Neuronal stem cell (in vitro differentiated cells): ENCODE results near the gene IFITM5.

Experiments
- DNase-seq: peaks from one replicate; pipeline ENCODE4 v3.0.0-alpha.2; 2013; ENCODE audit warnings: low spot score
- H2AFZ ChIP-seq: one replicate; pipeline ENCODE4 v1.6.1; 2013; ENCODE audit warnings: mild to moderate bottlenecking, low read length, inconsistent platforms
- H2AK5ac ChIP-seq: 2 replicates; pipeline ENCODE4 v1.6.1; 2013; ENCODE audit warnings: low read depth, mild to moderate bottlenecking, inconsistent platforms, low read length, moderate library complexity, mixed read lengths
- H2BK120ac ChIP-seq: 2 replicates; pipeline ENCODE4 v1.6.1; 2013; ENCODE audit warnings: low read depth, mild to moderate bottlenecking, inconsistent platforms, low read length, moderate library complexity, mixed read lengths
- H2BK12ac ChIP-seq: one replicate; pipeline ENCODE4 v1.6.1; 2013; ENCODE audit warnings: low read length, inconsistent platforms
- H2BK15ac ChIP-seq: 2 replicates; pipeline ENCODE4 v1.6.1; 2013; ENCODE audit warnings: mild to moderate bottlenecking, low read length, inconsistent platforms, mixed read lengths
- H2BK5ac ChIP-seq: one replicate; pipeline ENCODE4 v1.6.1; 2013; ENCODE audit warnings: inconsistent platforms, mild to moderate bottlenecking, low read length, moderate library complexity
- H3K14ac ChIP-seq: one replicate; pipeline ENCODE4 v1.6.1; 2013; ENCODE audit warnings: low read length, inconsistent platforms
- H3K18ac ChIP-seq: 2 replicates; pipeline ENCODE4 v1.6.1; 2013; ENCODE audit warnings: low read length, inconsistent platforms
- H3K23ac ChIP-seq: 2 replicates; pipeline ENCODE4 v1.6.1; 2013; ENCODE audit warnings: low read depth, mild to moderate bottlenecking, mixed read lengths, low read length, inconsistent platforms; ENCODE audit not compliant: poor library complexity
- H3K27ac ChIP-seq: replicated peaks from 3 replicates; pipeline ENCODE4 v1.5.1; 2013; ENCODE audit warnings: low read length, inconsistent platforms
- H3K27me3 ChIP-seq, 3 experiments: 2 replicates each; pipeline ENCODE4 v1.6.1; 2013; ENCODE audit warnings: low read length in 3 of 3, mild to moderate bottlenecking in 2 of 3, inconsistent platforms in 1 of 3, low read depth in 1 of 3, mixed read lengths in 1 of 3, moderate library complexity in 1 of 3; ENCODE audit not compliant: control insufficient read depth in 3 of 3, insufficient read depth in 3 of 3
- H3K36me3 ChIP-seq, 2 donors: replicated peaks in 1 of 2; 2 replicates each; pipeline ENCODE4 v1.6.1; 2013; ENCODE audit warnings: low read length in 2 of 2; ENCODE audit not compliant: control insufficient read depth in 2 of 2, insufficient read depth in 2 of 2
- H3K4ac ChIP-seq: 2 replicates; pipeline ENCODE4 v1.6.1; 2013; ENCODE audit warnings: inconsistent platforms, mild to moderate bottlenecking, low read length, moderate library complexity
- H3K4me1 ChIP-seq, 2 donors: 1 replicate in 1 of 2; 2 replicates in 1 of 2; pipeline ENCODE4 v1.6.1; 2013; ENCODE audit warnings: low read length in 2 of 2, low read depth in 1 of 2; ENCODE audit not compliant: control insufficient read depth in 2 of 2, insufficient read depth in 1 of 2
- H3K4me2 ChIP-seq: one replicate; pipeline ENCODE4 v1.6.1; 2013; ENCODE audit warnings: mild to moderate bottlenecking, low read length, inconsistent platforms; ENCODE audit not compliant: insufficient read depth, poor library complexity, severe bottlenecking
- H3K4me3 ChIP-seq, 2 donors: 2 replicates each; pipeline ENCODE4 v1.5.1; 2013; ENCODE audit warnings: low read length in 2 of 2, mild to moderate bottlenecking in 2 of 2, inconsistent platforms in 1 of 2, moderate library complexity in 1 of 2
- H3K79me1 ChIP-seq: one replicate; pipeline ENCODE4 v1.6.1; 2013; ENCODE audit warnings: low read depth, mild to moderate bottlenecking, inconsistent platforms, low read length, moderate library complexity
- H3K9ac ChIP-seq: one replicate; pipeline ENCODE4 v1.6.1; 2013; ENCODE audit warnings: mild to moderate bottlenecking, low read depth, low read length, inconsistent platforms; ENCODE audit not compliant: poor library complexity
- H3K9me3 ChIP-seq, 2 donors: replicated peaks in 1 of 2; 2 replicates each; pipeline versions ENCODE3 to v1.6.1; 2013; ENCODE audit warnings: low read length in 2 of 2, mild to moderate bottlenecking in 2 of 2, inconsistent platforms in 1 of 2, low read depth in 1 of 2, mixed read lengths in 1 of 2, moderate library complexity in 1 of 2; ENCODE audit not compliant: control insufficient read depth in 2 of 2, insufficient read depth in 1 of 2
- H4K8ac ChIP-seq: one replicate; pipeline ENCODE4 v1.6.1; 2013; ENCODE audit warnings: low read depth, mild to moderate bottlenecking, inconsistent platforms, low read length, moderate library complexity
- H4K91ac ChIP-seq: one replicate; pipeline ENCODE4 v1.6.1; 2013; ENCODE audit warnings: low read length, low read depth, mild to moderate bottlenecking, inconsistent platforms; ENCODE audit not compliant: poor library complexity
- WGBS, 2 donors: extraction: QIAGEN DNeasy Blood & Tissue Kit; methylation state at CpG; one replicate each; pipeline ENCODE4 v1.1.7; 2013; ENCODE audit warnings: missing lambda C conversion rate in 2 of 2, mixed read lengths in 1 of 2; ENCODE audit not compliant: insufficient read length in 2 of 2, insufficient replicate concordance in 1 of 2; ENCODE audit errors: extremely low coverage in 2 of 2; 5-methylcytosine and 5-hydroxymethylcytosine counted together

The IFITM5 gene

DNA sequence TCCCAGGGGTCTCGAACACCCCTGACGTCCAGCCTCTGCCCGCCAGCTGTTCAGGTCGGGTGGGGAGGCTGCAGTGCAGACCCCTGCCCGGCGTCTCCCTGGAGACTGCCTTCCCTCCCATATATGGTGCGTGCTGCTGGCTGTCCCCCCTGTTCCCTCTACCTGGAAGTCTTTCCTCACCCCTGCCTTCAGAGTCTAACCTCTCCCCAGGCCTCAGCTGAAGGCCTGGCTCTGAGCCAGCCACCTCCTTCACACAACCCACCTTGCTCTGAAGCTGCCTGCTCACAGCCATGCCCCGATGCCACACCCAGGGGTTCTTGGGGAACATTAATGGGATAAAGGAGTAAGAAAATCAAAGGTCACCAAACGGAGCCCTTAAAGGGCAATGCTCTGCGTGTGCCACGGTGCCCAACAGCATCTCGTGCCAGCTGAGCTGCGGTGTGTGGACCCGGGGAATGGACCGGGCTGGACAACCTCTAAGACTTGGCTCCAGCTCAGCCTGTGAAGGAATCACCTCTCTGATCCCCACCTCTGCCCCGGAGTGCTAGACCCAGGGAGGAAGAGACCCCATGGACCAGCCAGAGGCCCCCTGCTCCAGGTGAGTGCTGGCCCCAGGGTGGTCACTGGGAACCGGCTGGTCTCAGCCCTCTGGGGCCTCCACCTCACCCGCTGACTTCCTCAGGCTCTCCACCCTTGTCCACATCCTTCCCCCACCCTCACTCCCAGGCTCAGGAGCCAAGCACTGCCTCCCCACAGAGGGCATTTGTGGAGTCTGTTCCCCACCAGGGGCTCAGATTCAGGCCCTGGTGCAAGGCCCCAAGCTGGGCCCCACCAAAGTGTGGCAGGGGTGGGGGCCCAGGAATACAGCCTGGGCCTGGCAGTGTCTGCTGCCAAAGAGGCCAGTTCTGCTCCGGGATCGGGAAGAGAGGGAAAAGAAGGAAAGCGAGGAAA, 21.1 kb downstream of the IFITM5 start, which contains the start of gene NLRP6:
Gene NLRP6, plus strand, starts transcription at position 407 of the 951 bp plus-strand sequence. Its CDS starts 163 bp downstream, at position 570.
- Histone ChIP-seq H3K9me3 (peaks cover 3 to 4% of the 10 kb centered on the region in 2 donors), H4K8ac (no peak within 1 kb of the TSS), H3K4ac (no peak within 1 kb of the TSS), H3K18ac (peak within 1 kb of the TSS; percentile 2), H2BK5ac (peak within 1 kb of the TSS; percentile 33), H4K91ac (no peak within 1 kb of the TSS), H2AK5ac (no peak within 1 kb of the TSS), H3K4me2 (no peak within 1 kb of the TSS), H3K9ac (no peak within 1 kb of the TSS), H2AFZ (no peak within 1 kb of the TSS), H3K23ac (no peak within 1 kb of the TSS), H2BK15ac (peak within 1 kb of the TSS; percentile 16), H3K4me3 (no peak within 1 kb of the TSS), H3K14ac (no peak within 1 kb of the TSS), H3K79me1 (no peaks in the 10 kb centered on the region), H2BK120ac (no peak within 1 kb of the TSS), H3K36me3 (no peaks in the 10 kb centered on the region), H3K27ac (no peak within 1 kb of the TSS), H3K4me1 (peaks cover 2 to 10% of the 10 kb centered on the region in 2 donors), H2BK12ac (no peak within 1 kb of the TSS), H3K27me3 (no peaks in the 10 kb centered on the region)
- no CpG with 5 or more reads among the region's 21 CpGs for WGBS, 2 donors
- DNase-seq = no peak

DNA sequence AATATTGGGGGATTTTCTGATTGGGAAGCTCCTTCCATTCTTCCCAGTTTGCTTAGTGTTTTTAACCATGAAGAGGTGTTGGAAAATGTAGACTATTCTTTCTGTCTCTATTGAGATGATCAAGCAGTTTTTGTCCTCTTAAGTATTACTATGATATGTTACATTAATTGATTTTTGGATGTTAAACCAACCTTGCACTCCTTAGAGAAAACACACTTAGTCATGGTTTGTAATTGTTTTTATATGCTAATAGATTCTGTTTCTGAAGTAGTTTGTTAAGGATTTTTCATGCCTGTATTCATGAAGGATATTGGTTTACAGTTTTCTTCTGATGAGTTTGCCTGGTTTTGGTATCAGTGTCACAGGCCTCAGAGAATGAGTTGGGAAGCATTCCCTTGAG, 23.1 kb downstream of the IFITM5 start:
- H3K27me3 ChIP-seq = no peaks in the 10 kb centered on the region
- H3K9me3 ChIP-seq = peaks cover 3 to 4% of the 10 kb centered on the region in 2 donors
- no peak overlapping the region for H3K4me3 ChIP-seq

DNA sequence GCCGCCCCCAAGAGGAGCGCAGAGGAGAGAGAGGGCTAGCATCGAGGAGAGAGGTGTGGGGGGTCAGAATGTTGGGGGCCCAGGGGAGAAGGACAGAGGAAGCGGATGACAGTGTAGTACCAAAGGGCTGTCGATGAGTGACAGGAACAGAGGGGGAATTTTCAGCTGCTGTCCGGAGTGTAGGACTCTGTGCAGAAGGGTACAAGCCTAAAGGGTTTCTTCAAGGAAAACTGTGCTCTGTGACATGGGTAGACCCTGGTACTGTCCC, 26.5 kb downstream of the IFITM5 start:
- no peaks in the 10 kb centered on the region for H3K36me3 ChIP-seq
- no peak for DNase-seq
- no peak overlapping the region for H3K14ac ChIP-seq
- H3K23ac ChIP-seq = peak overlapping the region; percentile 48
- H3K9me3 ChIP-seq = peaks cover 1 to 8% of the 10 kb centered on the region in 2 donors
- no peak overlapping the region for H3K18ac ChIP-seq
- no peak overlapping the region for H2AFZ ChIP-seq
- H3K4ac ChIP-seq = no peak overlapping the region
- H3K4me1 ChIP-seq = peaks cover 0 to 10% of the 10 kb centered on the region in 2 donors
- no CpG with 5 or more reads among the region's 6 CpGs for WGBS, 2 donors
- H2BK15ac ChIP-seq = no peak overlapping the region
- no peak overlapping the region for H2AK5ac ChIP-seq
- H3K4me2 ChIP-seq = no peak overlapping the region
- H3K27me3 ChIP-seq = no peaks in the 10 kb centered on the region
- no peak overlapping the region for H3K4me3 ChIP-seq
- H3K27ac ChIP-seq = no peak overlapping the region
- H2BK5ac ChIP-seq = no peak overlapping the region
- H4K91ac ChIP-seq = no peak overlapping the region
- no peak overlapping the region for H2BK12ac ChIP-seq
- no peak overlapping the region for H4K8ac ChIP-seq
- no peak overlapping the region for H3K9ac ChIP-seq
- H3K79me1 ChIP-seq = no peaks in the 10 kb centered on the region
- H2BK120ac ChIP-seq = no peak overlapping the region

More for the DNA sequence above, 23.1 kb downstream of the IFITM5 start:
- no peak overlapping the region for H3K4ac ChIP-seq
- no peak overlapping the region for H3K18ac ChIP-seq
- H3K14ac ChIP-seq = no peak overlapping the region
- no peak overlapping the region for H3K4me2 ChIP-seq
- H4K8ac ChIP-seq = no peak overlapping the region
- no peak overlapping the region for H2BK120ac ChIP-seq
- peaks cover 0 to 5% of the 10 kb centered on the region in 2 donors for H3K4me1 ChIP-seq
- no peak overlapping the region for H4K91ac ChIP-seq
- no peak overlapping the region for H2BK12ac ChIP-seq
- H2AFZ ChIP-seq = no peak overlapping the region
- no peak overlapping the region for H2AK5ac ChIP-seq
- no peak for DNase-seq
- no peak overlapping the region for H3K27ac ChIP-seq
- no peak overlapping the region for H2BK5ac ChIP-seq
- no peaks in the 10 kb centered on the region for H3K79me1 ChIP-seq
- no peak overlapping the region for H3K9ac ChIP-seq
- H2BK15ac ChIP-seq = no peak overlapping the region
- no peak overlapping the region for H3K23ac ChIP-seq
- no peaks in the 10 kb centered on the region for H3K36me3 ChIP-seq

DNA sequence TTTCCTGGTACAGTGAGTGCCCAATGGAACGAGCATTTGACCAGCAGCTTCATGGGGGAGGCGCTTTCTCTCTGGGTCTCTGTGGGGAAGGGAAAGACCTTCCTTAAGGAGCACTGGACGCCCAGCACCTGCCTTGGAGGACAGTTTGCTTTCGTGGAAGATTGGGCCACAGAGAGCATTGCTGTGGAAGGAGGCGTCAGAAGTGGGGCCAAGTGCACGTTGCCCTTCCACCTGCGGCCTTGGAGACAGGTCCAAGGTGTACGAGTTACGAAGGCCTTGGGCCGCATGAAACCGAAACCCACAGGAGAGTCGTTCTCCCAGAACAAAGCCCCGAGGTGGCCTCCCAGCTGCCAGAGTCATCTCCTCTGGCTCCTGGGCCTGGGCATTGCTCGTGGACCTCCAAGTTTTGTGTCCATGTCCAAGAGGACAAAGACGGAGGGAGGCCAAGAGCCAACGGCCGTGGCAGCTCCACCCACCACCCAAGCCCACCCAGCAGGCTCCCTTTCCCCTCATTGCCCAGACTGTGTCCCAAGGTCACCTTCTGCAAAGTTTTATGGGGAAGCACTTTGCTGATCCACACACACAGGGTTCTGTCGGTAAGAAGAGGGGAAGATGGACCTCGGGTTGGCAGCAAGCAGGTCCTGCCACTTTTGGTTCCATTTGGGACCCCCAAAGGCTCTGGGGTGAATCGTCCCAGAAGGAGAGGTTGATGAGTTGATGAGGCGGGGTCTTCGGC, 27.0 kb downstream of the IFITM5 start:
- Histone ChIP-seq H4K91ac (no peak overlapping the region), H3K4me3 (no peak overlapping the region), H3K23ac (peak overlapping the region; percentile 48), H2BK15ac (no peak overlapping the region), H3K18ac (no peak overlapping the region), H3K9ac (no peak overlapping the region), H2AFZ (no peak overlapping the region), H3K9me3 (peaks cover 1 to 8% of the 10 kb centered on the region in 2 donors), H3K27ac (no peak overlapping the region), H4K8ac (no peak overlapping the region), H2BK120ac (no peak overlapping the region), H2BK12ac (no peak overlapping the region), H2BK5ac (no peak overlapping the region), H3K27me3 (no peaks in the 10 kb centered on the region), H3K14ac (no peak overlapping the region), H3K36me3 (no peaks in the 10 kb centered on the region), H3K4me2 (no peak overlapping the region), H3K4ac (no peak overlapping the region), H3K4me1 (peaks cover 0 to 5% of the 10 kb centered on the region in 2 donors), H2AK5ac (no peak overlapping the region), H3K79me1 (no peaks in the 10 kb centered on the region)
- no CpG with 5 or more reads among the region's 22 CpGs for WGBS, 2 donors
- DNase-seq = no peak
